Measurements from ENCODE around the gene TERF2IP.

DNA sequence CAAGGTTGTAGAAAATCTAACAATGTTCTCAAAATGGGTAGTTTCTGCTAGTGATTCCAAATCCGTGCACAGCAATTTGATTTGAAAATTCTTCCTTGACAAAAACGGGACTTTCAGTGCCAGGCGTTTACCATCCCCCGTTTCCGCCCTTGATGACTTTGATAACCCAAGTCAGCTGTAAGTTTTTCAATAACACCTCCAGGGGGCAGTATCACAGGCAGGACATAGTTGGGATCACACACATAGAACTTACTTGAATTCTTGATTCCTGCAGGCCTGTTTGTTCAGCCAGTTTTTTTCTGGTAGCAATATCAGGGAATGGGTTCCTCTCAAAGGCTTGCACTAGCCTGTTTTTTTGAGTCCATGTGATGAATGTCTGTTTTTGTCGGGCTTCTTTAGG, 48.1 kb downstream of the TERF2IP start:
- TF ChIP-seq EZH2 (IDR thresholded peaks at IDR 0.05; ENCODE audit: low read length, missing control alignments), result no peak
- TF ChIP-seq, protein P1, sequence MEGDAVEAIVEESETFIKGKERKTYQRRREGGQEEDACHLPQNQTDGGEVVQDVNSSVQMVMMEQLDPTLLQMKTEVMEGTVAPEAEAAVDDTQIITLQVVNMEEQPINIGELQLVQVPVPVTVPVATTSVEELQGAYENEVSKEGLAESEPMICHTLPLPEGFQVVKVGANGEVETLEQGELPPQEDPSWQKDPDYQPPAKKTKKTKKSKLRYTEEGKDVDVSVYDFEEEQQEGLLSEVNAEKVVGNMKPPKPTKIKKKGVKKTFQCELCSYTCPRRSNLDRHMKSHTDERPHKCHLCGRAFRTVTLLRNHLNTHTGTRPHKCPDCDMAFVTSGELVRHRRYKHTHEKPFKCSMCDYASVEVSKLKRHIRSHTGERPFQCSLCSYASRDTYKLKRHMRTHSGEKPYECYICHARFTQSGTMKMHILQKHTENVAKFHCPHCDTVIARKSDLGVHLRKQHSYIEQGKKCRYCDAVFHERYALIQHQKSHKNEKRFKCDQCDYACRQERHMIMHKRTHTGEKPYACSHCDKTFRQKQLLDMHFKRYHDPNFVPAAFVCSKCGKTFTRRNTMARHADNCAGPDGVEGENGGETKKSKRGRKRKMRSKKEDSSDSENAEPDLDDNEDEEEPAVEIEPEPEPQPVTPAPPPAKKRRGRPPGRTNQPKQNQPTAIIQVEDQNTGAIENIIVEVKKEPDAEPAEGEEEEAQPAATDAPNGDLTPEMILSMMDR (conservative IDR thresholded peaks at IDR 0.05 in 1 of 2, IDR thresholded peaks at IDR 0.05 in 1 of 2; ENCODE audit: low read depth in 1 of 2, low read length in 2 of 2), result no peak

Measured in fibroblast of lung (primary cell).